GM19023 (cell line): ENCODE data around the gene CCDC136.

Experiments used
- ATAC-seq: cut with Tn5 transposase; IDR thresholded peaks from one replicate; pipeline ENCODE4 v1.9.1; 2021; ENCODE audit warnings: mild to moderate bottlenecking, moderate library complexity; ENCODE audit not compliant: unreplicated experiment

Gene CCDC136

GRCh38 chr7:128775744-128776474 is 15.9 kb upstream of the CCDC136 start, which contains the start of gene OPN1SW:
Gene OPN1SW (minus strand): TSS chr7:128775794. CDS start chr7:128775781, 13 bp downstream.
- ATAC-seq: no peak

DNA sequence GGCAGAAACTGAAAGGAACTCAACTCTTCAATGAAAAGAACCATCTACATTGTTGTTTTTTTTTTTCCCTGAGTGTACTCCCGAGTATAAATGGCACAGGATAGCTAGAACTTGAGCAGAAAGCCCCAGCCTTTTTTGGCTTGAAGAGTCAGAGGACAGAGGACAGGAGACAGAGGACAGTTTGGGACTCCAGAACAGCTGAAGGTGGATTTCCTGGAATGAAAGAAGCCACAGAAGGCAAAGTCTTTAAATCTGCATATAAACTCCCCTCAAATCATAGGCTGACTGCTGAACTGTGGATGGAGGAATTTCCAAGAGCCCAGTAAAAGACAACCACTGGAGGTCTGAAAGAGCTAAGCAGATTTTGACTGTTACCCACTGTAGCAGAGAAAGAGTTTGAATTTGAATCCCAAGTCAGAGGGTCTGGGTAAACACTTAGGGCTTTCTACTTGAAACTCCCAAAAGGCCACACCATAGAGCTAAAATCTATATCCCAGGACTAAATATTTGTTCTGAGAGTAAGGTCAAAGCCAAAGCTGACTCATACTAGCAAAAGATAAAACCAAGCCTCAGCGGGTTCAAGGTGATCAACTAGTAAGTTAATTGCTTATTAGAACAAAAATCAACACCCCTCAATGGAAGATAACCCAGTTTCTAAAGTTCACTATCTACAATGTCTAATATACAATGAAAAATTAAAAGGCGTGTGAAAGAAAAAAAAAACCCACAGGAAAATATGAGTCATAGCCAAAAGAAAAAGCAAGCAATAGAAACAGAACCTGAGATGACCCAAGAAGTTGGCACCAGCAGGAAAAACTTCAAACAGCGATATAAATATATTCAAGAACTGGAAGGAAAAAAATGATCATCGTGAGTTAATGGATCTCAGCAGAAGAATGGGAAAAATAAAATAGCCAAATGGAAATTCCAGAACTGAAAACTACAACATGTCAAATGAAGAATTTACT is 14.3 kb upstream of the CCDC136 start:
- ATAC-seq: no peak

DNA sequence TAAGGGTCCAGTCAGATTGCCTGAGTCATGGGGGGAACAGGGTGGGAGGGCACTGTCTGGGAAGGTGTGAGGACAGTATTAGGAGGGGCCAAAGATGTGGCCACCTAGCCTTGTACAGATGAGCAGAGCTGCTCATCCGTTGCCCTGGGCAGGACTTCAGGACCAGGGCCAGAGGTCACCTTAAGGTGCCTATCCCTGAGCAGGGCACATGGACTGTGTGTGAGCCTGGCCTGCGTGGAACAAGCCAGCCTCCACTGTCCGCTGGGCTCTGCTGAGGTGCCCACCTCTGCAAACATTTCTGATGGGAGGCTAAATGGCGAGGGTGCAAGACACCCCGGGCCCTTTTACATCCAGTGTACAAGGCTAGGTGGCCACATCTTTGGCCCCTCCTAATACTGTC is 12.8 kb upstream of the CCDC136 start:
- ATAC-seq: no peak

- ATAC-seq: no peak
These were observed 10.6 kb upstream of the CCDC136 start for GRCh38 chr7:128781126-128781525.

DNA sequence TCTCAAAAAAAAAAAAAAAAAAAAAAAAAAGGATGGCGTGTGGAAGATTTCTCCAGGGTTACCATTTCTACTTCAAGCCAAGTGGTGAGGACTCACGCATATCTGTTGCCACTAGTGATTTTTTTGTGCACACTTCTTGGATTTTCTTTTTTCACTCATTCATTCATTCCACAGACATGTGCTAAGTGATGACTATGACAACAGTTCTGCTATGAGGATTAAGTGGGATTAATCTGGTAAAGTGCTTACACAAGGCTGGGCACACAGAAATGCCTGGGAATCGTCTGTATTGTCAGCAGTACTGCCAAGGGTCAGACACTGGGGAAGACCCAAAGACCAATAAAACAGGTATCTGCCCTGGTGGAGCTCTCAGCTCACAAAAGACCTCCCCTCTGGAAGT is 9.9 kb upstream of the CCDC136 start:
- ATAC-seq: no peak

DNA sequence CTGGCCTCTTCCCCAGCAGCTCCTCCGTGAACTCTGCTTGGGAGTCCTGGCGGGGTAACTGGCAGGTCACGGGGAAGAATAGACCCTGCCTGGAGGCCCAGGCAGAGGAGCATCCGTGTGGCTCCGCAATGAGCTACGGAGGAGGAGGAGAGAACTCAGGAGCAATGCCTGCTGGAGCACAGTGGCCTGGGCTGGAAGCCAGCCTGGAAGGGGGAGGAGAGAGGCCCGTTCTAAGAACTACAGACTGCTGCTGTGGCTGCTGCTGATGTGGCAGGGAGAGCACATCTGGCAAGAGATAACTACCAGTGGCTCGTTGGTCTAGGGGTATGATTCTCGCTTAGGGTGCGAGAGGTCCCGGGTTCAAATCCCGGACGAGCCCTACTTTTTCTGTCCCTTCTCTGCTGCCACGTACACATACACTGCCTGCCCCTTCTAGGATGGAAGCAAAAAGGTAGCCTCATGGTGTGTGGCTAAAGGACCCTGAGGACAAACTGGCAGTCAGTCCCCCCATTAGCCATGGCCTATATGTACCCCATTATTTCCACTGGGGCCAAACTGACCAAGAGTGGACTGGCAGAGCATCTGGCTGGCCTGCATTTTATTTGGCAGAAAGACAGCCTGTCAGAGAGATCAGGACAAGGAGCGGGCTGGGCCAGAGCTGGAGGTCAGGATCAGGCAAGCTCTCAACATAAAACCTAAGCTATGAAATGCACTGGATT is 8.5 kb upstream of the CCDC136 start:
- ATAC-seq: no peak

DNA sequence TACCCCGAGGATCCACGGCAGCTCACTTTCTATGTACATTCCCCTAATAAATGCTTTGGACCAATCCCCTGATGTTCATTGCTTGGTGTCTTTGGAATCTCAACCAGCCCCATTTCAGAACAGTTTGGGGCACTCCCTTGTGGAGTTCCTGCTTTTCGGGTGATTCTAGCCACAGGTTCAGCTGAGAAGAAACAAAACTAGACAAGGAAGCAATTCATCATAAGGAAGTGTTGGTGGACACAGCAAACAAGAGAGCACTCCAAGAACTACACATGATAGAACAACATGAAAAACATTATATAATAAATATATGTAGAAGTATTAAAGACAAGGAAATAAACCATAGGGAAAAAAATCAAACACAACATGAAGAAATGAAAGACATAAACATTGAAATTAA is 6.0 kb upstream of the CCDC136 start:
- no peak for ATAC-seq

GRCh38 chr7:128788446-128789412 is 3.0 kb upstream of the CCDC136 start:
- no peak for ATAC-seq

GRCh38 chr7:128790315-128791041 is 1.3 kb upstream of the CCDC136 start:
- peak; percentile 26 for ATAC-seq

DNA sequence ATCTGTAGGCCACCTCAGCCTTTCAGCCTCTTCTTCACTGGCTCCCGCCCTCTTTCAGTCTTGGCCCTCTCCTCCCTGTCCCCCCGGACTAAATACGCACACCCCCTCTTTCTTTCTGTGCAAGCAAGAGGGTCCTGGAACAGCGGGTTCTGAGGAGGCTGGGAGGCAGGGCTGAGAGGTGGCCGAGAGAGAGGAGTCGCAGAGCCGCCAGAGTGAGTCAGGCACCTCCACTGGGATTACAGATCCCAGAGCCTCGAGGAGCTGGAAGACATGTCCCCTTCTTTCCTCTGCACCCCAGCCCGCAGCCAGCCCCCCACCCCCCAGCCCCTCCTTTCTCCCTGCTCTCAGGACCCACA is 182 bp downstream of the CCDC136 start:
- no peak for ATAC-seq

DNA sequence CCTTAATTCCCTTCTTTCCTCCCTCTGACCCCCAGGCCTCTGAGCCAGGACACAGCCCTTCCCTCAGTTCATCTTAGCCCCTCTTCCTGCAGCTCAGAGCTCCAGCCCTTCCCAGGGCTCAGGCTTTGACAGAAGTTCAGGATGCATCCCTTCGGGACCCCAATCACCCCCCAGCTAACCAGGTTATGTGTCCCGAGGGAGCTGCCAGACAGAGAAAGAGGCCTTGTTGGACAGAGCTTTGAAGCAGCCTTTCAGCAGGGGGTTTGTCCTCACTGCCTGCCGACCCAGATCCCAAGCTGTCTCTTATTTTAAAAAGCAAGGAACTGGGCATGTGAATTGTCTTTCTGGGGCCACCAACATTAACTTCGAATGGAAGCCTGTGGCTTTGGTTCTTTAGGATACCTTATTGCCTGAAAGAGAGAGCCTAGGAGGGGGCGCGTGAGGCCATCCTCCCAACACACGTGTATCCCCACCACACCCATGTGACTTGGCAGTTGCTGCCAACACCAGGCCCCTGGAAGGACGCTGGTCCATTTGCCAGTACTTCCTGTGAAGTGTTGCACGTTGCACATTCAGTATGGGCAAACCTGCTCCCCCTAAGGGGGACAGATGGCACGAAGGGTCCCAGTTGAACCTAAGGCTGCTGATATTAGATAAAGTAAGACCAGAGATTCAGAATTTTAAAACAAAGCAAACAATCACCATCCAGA is 858 bp downstream of the CCDC136 start:
- no peak for ATAC-seq

DNA sequence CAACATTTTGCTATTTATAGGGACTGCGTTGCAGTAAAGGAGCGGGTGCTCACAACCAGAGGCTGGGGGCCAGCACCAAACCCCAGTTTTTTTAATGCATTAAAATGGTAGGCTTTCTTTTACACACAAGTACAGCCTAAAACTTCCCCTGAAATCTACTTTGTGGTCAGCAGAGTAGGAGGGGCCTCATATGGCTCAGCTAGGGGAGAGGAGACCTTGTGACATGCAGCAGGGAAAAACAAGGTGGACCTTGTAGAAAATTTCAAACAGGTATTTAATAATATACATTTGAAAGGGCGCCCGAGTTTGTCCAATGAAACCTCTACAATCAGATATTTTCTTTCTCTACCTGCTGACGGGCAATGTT is 1.4 kb downstream of the CCDC136 start:
- no peak for ATAC-seq

- no peak for ATAC-seq
These were observed 2.3 kb downstream of the CCDC136 start for GRCh38 chr7:128794020-128794419.

DNA sequence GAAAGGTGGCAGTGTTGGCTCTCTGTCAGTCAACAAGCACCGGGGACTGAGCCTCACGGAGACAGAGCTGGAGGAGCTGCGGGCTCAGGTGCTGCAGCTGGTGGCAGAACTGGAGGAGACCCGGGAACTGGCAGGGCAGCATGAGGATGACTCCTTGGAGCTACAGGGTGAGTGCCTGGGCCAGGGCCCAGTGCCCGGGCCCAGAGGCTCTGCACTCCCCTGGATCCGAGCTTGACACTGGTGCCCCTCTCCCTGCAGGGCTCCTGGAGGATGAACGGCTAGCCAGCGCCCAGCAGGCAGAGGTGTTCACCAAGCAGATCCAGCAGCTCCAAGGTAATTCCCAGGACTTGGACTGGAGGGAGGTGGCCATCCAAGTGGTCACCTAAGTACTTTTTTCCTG is 2.7 kb downstream of the CCDC136 start:
- ATAC-seq: no peak

GRCh38 chr7:128795129-128795528 is 3.4 kb downstream of the CCDC136 start:
- no peak for ATAC-seq

- no peak for ATAC-seq
These were observed 4.6 kb downstream of the CCDC136 start for GRCh38 chr7:128796327-128796726.

GRCh38 chr7:128799451-128799850 is 7.7 kb downstream of the CCDC136 start:
- ATAC-seq: no peak

DNA sequence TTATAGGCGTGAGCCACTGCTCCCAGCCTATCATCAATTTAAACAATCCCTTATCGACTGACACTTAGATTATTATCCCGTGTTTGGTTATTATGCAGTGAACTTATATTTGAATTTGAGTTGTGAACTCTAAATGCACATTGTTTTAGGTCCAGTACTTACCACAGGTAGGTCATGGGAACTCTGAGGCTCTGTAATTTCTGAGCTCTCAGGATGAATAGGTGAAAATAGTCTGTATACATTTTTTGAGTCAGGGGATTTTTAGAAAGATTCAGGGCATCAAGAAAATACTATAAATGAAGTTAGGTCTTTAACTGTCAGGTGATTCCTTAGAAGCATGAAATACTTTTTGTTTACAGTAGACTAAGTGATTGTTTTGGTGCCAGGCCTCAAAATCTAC is 8.8 kb downstream of the CCDC136 start:
- no peak for ATAC-seq

GRCh38 chr7:128801003-128801402 is 9.2 kb downstream of the CCDC136 start:
- no peak for ATAC-seq
